ENCODE measurements around the gene INAFM2. TPM values are rescaled to one million over a fixed set of nuclear protein-coding genes. Genes with fewer than 3 reads are reported as not detected.
A peak's percentile ranks its signal among the peaks of the same experiment; 100 is the strongest.

INAFM2 gene
- total and polyA plus RNA-seq, 10 donors, result 7.4 to 29.6 (median 18.7) TPM

GRCh38 chr15:40306908-40307307, 16.6 kb upstream of the INAFM2 start:
- Histone ChIP-seq H3K4me3 (peak overlapping the region; percentile 37 to 81 (median 54)), H3K27me3 (replicated peaks in 1 of 7) (no peaks in the 10 kb centered on the region), H3K36me3 (peaks cover 0 to 32% (median 18%) of the 10 kb centered on the region in 6 donors), H3K27ac (peak overlapping the region; percentile 86 to 98 (median 93)), H3K4me1 (peaks cover 8 to 86% (median 45%) of the 10 kb centered on the region in 6 donors), H3K9me3 (no peaks in the 10 kb centered on the region)
- TF ChIP-seq POLR2AphosphoS5 (IDR thresholded peaks at IDR 0.05), result no peak
- TF ChIP-seq, protein P1, sequence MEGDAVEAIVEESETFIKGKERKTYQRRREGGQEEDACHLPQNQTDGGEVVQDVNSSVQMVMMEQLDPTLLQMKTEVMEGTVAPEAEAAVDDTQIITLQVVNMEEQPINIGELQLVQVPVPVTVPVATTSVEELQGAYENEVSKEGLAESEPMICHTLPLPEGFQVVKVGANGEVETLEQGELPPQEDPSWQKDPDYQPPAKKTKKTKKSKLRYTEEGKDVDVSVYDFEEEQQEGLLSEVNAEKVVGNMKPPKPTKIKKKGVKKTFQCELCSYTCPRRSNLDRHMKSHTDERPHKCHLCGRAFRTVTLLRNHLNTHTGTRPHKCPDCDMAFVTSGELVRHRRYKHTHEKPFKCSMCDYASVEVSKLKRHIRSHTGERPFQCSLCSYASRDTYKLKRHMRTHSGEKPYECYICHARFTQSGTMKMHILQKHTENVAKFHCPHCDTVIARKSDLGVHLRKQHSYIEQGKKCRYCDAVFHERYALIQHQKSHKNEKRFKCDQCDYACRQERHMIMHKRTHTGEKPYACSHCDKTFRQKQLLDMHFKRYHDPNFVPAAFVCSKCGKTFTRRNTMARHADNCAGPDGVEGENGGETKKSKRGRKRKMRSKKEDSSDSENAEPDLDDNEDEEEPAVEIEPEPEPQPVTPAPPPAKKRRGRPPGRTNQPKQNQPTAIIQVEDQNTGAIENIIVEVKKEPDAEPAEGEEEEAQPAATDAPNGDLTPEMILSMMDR (IDR thresholded peaks at IDR 0.05 in 8 of 11, conservative IDR thresholded peaks at IDR 0.05 in 3 of 11), result no peak
- TF ChIP-seq POLR2A (IDR thresholded peaks at IDR 0.05), result no peak
- intact Hi-C loops (cut with DNase I; ENCODE audit: low total_unique reads), result no loop called here
- DNase-seq, result peak; percentile 84
- 17 to 41% (median 36%) methylated on average over 5 to 7 of the region's 7 CpGs for WGBS, 5 donors

GRCh38 chr15:40307421-40308211, 15.9 kb upstream of the INAFM2 start, which contains the start of gene PLCB2:
TSS of gene PLCB2 (minus strand) at chr15:40307935. CDS start at chr15:40307672, 263 bp downstream.
- peak within 1 kb of the TSS; percentile 86 to 98 (median 93) for H3K27ac ChIP-seq
- peak; percentile 94 for DNase-seq
- H3K36me3 ChIP-seq, result peaks cover 0 to 25% (median 11%) of the 10 kb centered on the region in 6 donors
- intact Hi-C loops (cut with DNase I; ENCODE audit: low total_unique reads), result no loop called here
- H3K27me3 ChIP-seq (replicated peaks in 1 of 7), result no peaks in the 10 kb centered on the region
- 9 to 34% (median 15%) methylated on average over 10 to 15 of the region's 15 CpGs for WGBS, 5 donors
- H3K9me3 ChIP-seq, result no peaks in the 10 kb centered on the region
- peak within 1 kb of the TSS; percentile 37 to 81 (median 54) for H3K4me3 ChIP-seq
- TF ChIP-seq, protein P1 (IDR thresholded peaks at IDR 0.05 in 8 of 11, conservative IDR thresholded peaks at IDR 0.05 in 3 of 11), result peak in 10 of 11 experiments; percentile 22 to 67 (median 38)
- peak; percentile 90 to 95 (median 91) for TF ChIP-seq POLR2AphosphoS5 (IDR thresholded peaks at IDR 0.05)
- TF ChIP-seq POLR2A (IDR thresholded peaks at IDR 0.05), result peak in 2 of 3 donors; percentile 51 to 60
- H3K4me1 ChIP-seq, result peaks cover 8 to 79% (median 44%) of the 10 kb centered on the region in 6 donors

DNA sequence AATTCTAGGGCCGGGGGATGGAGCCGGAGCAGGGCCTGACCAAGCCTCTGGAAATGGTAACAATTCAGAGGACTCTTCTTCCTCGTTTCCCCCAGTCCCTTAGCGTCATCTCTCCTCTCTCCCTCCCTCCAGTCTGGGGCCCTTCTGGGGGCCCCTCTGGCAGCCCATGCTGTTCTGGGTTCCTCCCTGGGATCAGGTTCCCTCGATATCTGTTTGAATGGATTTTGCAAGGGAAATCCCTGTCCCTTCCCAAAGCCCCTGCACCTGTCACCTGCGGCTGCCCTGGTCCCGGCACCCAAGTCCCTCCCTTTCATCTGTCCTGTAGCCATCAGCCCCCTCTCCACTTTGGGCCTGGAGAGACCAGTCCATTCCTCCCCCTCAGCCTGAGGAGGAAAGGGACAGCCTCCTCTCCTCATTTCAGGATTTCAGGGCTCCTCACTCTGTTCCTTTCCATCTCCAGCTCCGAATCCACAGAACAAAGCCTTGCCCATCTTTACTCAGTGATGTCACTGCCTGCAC, 14.1 kb upstream of the INAFM2 start:
- intact Hi-C loops (cut with DNase I; ENCODE audit: low total_unique reads), result no loop called here
- H3K4me1 ChIP-seq, result peaks cover 13 to 81% (median 56%) of the 10 kb centered on the region in 6 donors
- no peaks in the 10 kb centered on the region for H3K9me3 ChIP-seq
- 53 to 68% (median 66%) methylated on average over 8 of the region's 8 CpGs for WGBS, 5 donors
- DNase-seq, result peak; percentile 75
- H3K4me3 ChIP-seq, result peak overlapping the region in 3 of 8 donors; percentile 54 to 81 (median 63)
- TF ChIP-seq POLR2AphosphoS5 (IDR thresholded peaks at IDR 0.05) (no peak), POLR2A (IDR thresholded peaks at IDR 0.05) (no peak)
- TF ChIP-seq, protein P1 (IDR thresholded peaks at IDR 0.05 in 8 of 11, conservative IDR thresholded peaks at IDR 0.05 in 3 of 11), result no peak
- H3K36me3 ChIP-seq, result peaks cover 0 to 7% (median 0%) of the 10 kb centered on the region in 6 donors
- H3K27ac ChIP-seq, result peak overlapping the region; percentile 86 to 98 (median 93)
- H3K27me3 ChIP-seq (replicated peaks in 1 of 7), result no peaks in the 10 kb centered on the region
